Immature natural killer cell (primary cell): ENCODE data around the gene LRRC30. TPM values are rescaled to one million over a fixed set of nuclear protein-coding genes. Genes with fewer than 3 reads are reported as not detected.
"Not testable (repeated sequence)": the region's sequence is repeated elsewhere in the genome, so short reads cannot be mapped to it uniquely, and the experiment has no call there.

Source experiments
- DNase-seq, 3 donors: peaks; one replicate each; pipeline ENCODE4 v3.0.0; 2022; ENCODE audit warnings: mixed read lengths in 1 of 3
- H3K27ac Mint-ChIP-seq, 6 donors: one replicate each; pipeline ENCODE4 v1.8.0; 2020; ENCODE audit warnings: mixed read lengths in 6 of 6, mild to moderate bottlenecking in 5 of 6, inconsistent platforms in 4 of 6, moderate library complexity in 3 of 6
- H3K27me3 Mint-ChIP-seq, 3 donors: one replicate each; pipeline ENCODE4 v1.8.0; 2020 to 2021; ENCODE audit warnings: low read depth in 3 of 3, mild to moderate bottlenecking in 3 of 3, mixed read lengths in 3 of 3, moderate library complexity in 3 of 3, inconsistent platforms in 1 of 3
- H3K36me3 Mint-ChIP-seq, 3 donors: one replicate each; pipeline ENCODE4 v1.8.0; 2020; ENCODE audit warnings: mixed read lengths in 3 of 3, inconsistent platforms in 2 of 3, mild to moderate bottlenecking in 2 of 3
- H3K4me1 Mint-ChIP-seq, 2 donors: one replicate each; pipeline ENCODE4 v1.8.0; 2020; ENCODE audit warnings: inconsistent platforms in 2 of 2, mild to moderate bottlenecking in 2 of 2, mixed read lengths in 2 of 2, moderate library complexity in 1 of 2
- H3K4me3 Mint-ChIP-seq, 5 donors: one replicate each; pipeline ENCODE4 v1.8.0; 2020; ENCODE audit warnings: mild to moderate bottlenecking in 5 of 5, mixed read lengths in 5 of 5, inconsistent platforms in 3 of 5, moderate library complexity in 3 of 5
- H3K9me3 Mint-ChIP-seq, 6 donors: one replicate each; pipeline ENCODE4 v1.8.0; 2020; ENCODE audit warnings: mild to moderate bottlenecking in 6 of 6, mixed read lengths in 6 of 6, inconsistent platforms in 4 of 6, moderate library complexity in 3 of 6
- polyA plus RNA-seq, 3 donors: library from polyadenylated mRNA; unstranded; fragments of 300-500 nt; fragmentation: Illumina TruSeq; gene quantifications; one replicate each; pipeline ENCODE4 v1.2.3, GENCODE V29; 2021

Gene LRRC30
- polyA plus RNA-seq, result not detected

GRCh38 chr18:7230626-7231349 lies at the start of gene LRRC30:
TSS of gene LRRC30 (plus strand) at chr18:7231089. CDS start at chr18:7231139, 50 bp downstream.
- no peak for DNase-seq
- H3K36me3 Mint-ChIP-seq, result no peaks in the 10 kb centered on the region
- H3K27ac Mint-ChIP-seq, result no peak within 1 kb of the TSS
- H3K4me3 Mint-ChIP-seq, result no peak within 1 kb of the TSS
- peaks cover 0 to 3% (median 0%) of the 10 kb centered on the region in 6 donors for H3K9me3 Mint-ChIP-seq
- no peaks in the 10 kb centered on the region for H3K4me1 Mint-ChIP-seq
- H3K27me3 Mint-ChIP-seq, result peaks cover 0 to 3% (median 2%) of the 10 kb centered on the region in 3 donors

GRCh38 chr18:7185701-7186100 lies 45.2 kb upstream of the LRRC30 start:
- H3K27ac Mint-ChIP-seq, result no peak overlapping the region
- no peak for DNase-seq
- peaks cover 0 to 4% (median 4%) of the 10 kb centered on the region in 3 donors for H3K27me3 Mint-ChIP-seq
- peaks cover 5 to 21% (median 9%) of the 10 kb centered on the region in 6 donors for H3K9me3 Mint-ChIP-seq
- H3K4me3 Mint-ChIP-seq, result no peak overlapping the region
- H3K4me1 Mint-ChIP-seq, result no peaks in the 10 kb centered on the region
- no peaks in the 10 kb centered on the region for H3K36me3 Mint-ChIP-seq

- no peak for DNase-seq
- H3K4me3 Mint-ChIP-seq, result no peak overlapping the region
Measured at GRCh38 chr18:7190547-7191156, 40.2 kb upstream of the LRRC30 start.

GRCh38 chr18:7191736-7192135 lies 39.2 kb upstream of the LRRC30 start:
- Mint-ChIP-seq H3K27me3 (peaks cover 0 to 2% (median 0%) of the 10 kb centered on the region in 3 donors), H3K27ac (no peak overlapping the region), H3K36me3 (no peaks in the 10 kb centered on the region), H3K9me3 (peaks cover 0 to 6% (median 2%) of the 10 kb centered on the region in 6 donors), H3K4me3 (no peak overlapping the region), H3K4me1 (no peaks in the 10 kb centered on the region)
- DNase-seq, result no peak

More at GRCh38 chr18:7190547-7191156, 40.2 kb upstream of the LRRC30 start:
- H3K27ac Mint-ChIP-seq, result no peak overlapping the region
- peaks cover 2 to 10% (median 4%) of the 10 kb centered on the region in 6 donors for H3K9me3 Mint-ChIP-seq
- H3K4me1 Mint-ChIP-seq, result no peaks in the 10 kb centered on the region
- peaks cover 0 to 2% (median 0%) of the 10 kb centered on the region in 3 donors for H3K27me3 Mint-ChIP-seq
- no peaks in the 10 kb centered on the region for H3K36me3 Mint-ChIP-seq

GRCh38 chr18:7195266-7195665 lies 35.6 kb upstream of the LRRC30 start:
- no peak overlapping the region for H3K27ac Mint-ChIP-seq
- H3K4me3 Mint-ChIP-seq, result no peak overlapping the region
- DNase-seq, result no peak
- H3K36me3 Mint-ChIP-seq, result no peaks in the 10 kb centered on the region
- H3K9me3 Mint-ChIP-seq, result peaks cover 0 to 5% (median 0%) of the 10 kb centered on the region in 6 donors
- peaks cover 0 to 2% (median 0%) of the 10 kb centered on the region in 3 donors for H3K27me3 Mint-ChIP-seq
- no peaks in the 10 kb centered on the region for H3K4me1 Mint-ChIP-seq

GRCh38 chr18:7196421-7196820 lies 34.5 kb upstream of the LRRC30 start:
- H3K4me1 Mint-ChIP-seq, result no peaks in the 10 kb centered on the region
- peaks cover 0 to 5% (median 0%) of the 10 kb centered on the region in 6 donors for H3K9me3 Mint-ChIP-seq
- H3K4me3 Mint-ChIP-seq, result no peak overlapping the region
- H3K27ac Mint-ChIP-seq, result no peak overlapping the region
- H3K36me3 Mint-ChIP-seq, result no peaks in the 10 kb centered on the region
- DNase-seq, result no peak
- peaks cover 0 to 2% (median 0%) of the 10 kb centered on the region in 3 donors for H3K27me3 Mint-ChIP-seq

GRCh38 chr18:7197854-7198253 lies 33.0 kb upstream of the LRRC30 start:
- H3K9me3 Mint-ChIP-seq, result peaks cover 0 to 5% (median 0%) of the 10 kb centered on the region in 6 donors
- H3K27me3 Mint-ChIP-seq, result peaks cover 0 to 2% (median 0%) of the 10 kb centered on the region in 3 donors
- H3K27ac Mint-ChIP-seq, result no peak overlapping the region
- H3K4me1 Mint-ChIP-seq, result no peaks in the 10 kb centered on the region
- no peaks in the 10 kb centered on the region for H3K36me3 Mint-ChIP-seq
- no peak for DNase-seq
- H3K4me3 Mint-ChIP-seq, result no peak overlapping the region

- no peaks in the 10 kb centered on the region for H3K36me3 Mint-ChIP-seq
- H3K4me1 Mint-ChIP-seq, result no peaks in the 10 kb centered on the region
- H3K27me3 Mint-ChIP-seq, result peaks cover 0 to 2% (median 0%) of the 10 kb centered on the region in 3 donors
- peaks cover 0 to 5% (median 0%) of the 10 kb centered on the region in 6 donors for H3K9me3 Mint-ChIP-seq
- H3K27ac Mint-ChIP-seq, result no peak overlapping the region
- H3K4me3 Mint-ChIP-seq, result no peak overlapping the region
- no peak for DNase-seq
Measured at GRCh38 chr18:7198326-7198725, 32.6 kb upstream of the LRRC30 start.

- no peak for DNase-seq
Measured at GRCh38 chr18:7201096-7201495, 29.8 kb upstream of the LRRC30 start.

GRCh38 chr18:7202169-7202568 lies 28.7 kb upstream of the LRRC30 start:
- no peaks in the 10 kb centered on the region for H3K4me1 Mint-ChIP-seq
- no peaks in the 10 kb centered on the region for H3K36me3 Mint-ChIP-seq
- H3K27me3 Mint-ChIP-seq, result no peaks in the 10 kb centered on the region
- H3K9me3 Mint-ChIP-seq, result peaks cover 0 to 1% (median 0%) of the 10 kb centered on the region in 6 donors
- DNase-seq, result no peak
- no peak overlapping the region for H3K4me3 Mint-ChIP-seq
- H3K27ac Mint-ChIP-seq, result no peak overlapping the region

More at GRCh38 chr18:7201096-7201495, 29.8 kb upstream of the LRRC30 start:
- no peaks in the 10 kb centered on the region for H3K36me3 Mint-ChIP-seq
- H3K27me3 Mint-ChIP-seq, result peaks cover 0 to 2% (median 0%) of the 10 kb centered on the region in 3 donors
- no peak overlapping the region for H3K27ac Mint-ChIP-seq
- H3K9me3 Mint-ChIP-seq, result peaks cover 0 to 5% (median 0%) of the 10 kb centered on the region in 6 donors
- H3K4me3 Mint-ChIP-seq, result no peak overlapping the region
- H3K4me1 Mint-ChIP-seq, result no peaks in the 10 kb centered on the region

- H3K36me3 Mint-ChIP-seq, H3K4me3 Mint-ChIP-seq, H3K27me3 Mint-ChIP-seq, H3K4me1 Mint-ChIP-seq, H3K9me3 Mint-ChIP-seq, H3K27ac Mint-ChIP-seq, DNase-seq: not testable (repeated sequence)
Measured at GRCh38 chr18:7203601-7204000, 27.3 kb upstream of the LRRC30 start.

GRCh38 chr18:7205346-7205745 lies 25.5 kb upstream of the LRRC30 start:
- no peaks in the 10 kb centered on the region for H3K4me1 Mint-ChIP-seq
- H3K4me3 Mint-ChIP-seq, result no peak overlapping the region
- peaks cover 0 to 4% (median 0%) of the 10 kb centered on the region in 3 donors for H3K27me3 Mint-ChIP-seq
- no peaks in the 10 kb centered on the region for H3K9me3 Mint-ChIP-seq
- H3K27ac Mint-ChIP-seq, result no peak overlapping the region
- no peaks in the 10 kb centered on the region for H3K36me3 Mint-ChIP-seq
- DNase-seq, result no peak

- no peaks in the 10 kb centered on the region for H3K36me3 Mint-ChIP-seq
- DNase-seq, result no peak
- H3K27ac Mint-ChIP-seq, result no peak overlapping the region
- peaks cover 0 to 4% (median 0%) of the 10 kb centered on the region in 3 donors for H3K27me3 Mint-ChIP-seq
- no peaks in the 10 kb centered on the region for H3K9me3 Mint-ChIP-seq
- H3K4me1 Mint-ChIP-seq, result no peaks in the 10 kb centered on the region
- H3K4me3 Mint-ChIP-seq, result no peak overlapping the region
Measured at GRCh38 chr18:7206217-7206616, 24.7 kb upstream of the LRRC30 start.

GRCh38 chr18:7207366-7207915 lies 23.4 kb upstream of the LRRC30 start:
- Mint-ChIP-seq H3K27ac (no peak overlapping the region), H3K36me3 (no peaks in the 10 kb centered on the region), H3K9me3 (peaks cover 0 to 5% (median 0%) of the 10 kb centered on the region in 6 donors), H3K27me3 (peaks cover 0 to 4% (median 0%) of the 10 kb centered on the region in 3 donors), H3K4me3 (no peak overlapping the region), H3K4me1 (no peaks in the 10 kb centered on the region)
- no peak for DNase-seq
